GM19328 (cell line): ENCODE data around the gene CKB.

Experiments used
- ATAC-seq: cut with Tn5 transposase; IDR thresholded peaks from one replicate; pipeline ENCODE4 v1.9.1; 2021; ENCODE audit warnings: mild to moderate bottlenecking, moderate library complexity; ENCODE audit not compliant: unreplicated experiment

The CKB gene

DNA sequence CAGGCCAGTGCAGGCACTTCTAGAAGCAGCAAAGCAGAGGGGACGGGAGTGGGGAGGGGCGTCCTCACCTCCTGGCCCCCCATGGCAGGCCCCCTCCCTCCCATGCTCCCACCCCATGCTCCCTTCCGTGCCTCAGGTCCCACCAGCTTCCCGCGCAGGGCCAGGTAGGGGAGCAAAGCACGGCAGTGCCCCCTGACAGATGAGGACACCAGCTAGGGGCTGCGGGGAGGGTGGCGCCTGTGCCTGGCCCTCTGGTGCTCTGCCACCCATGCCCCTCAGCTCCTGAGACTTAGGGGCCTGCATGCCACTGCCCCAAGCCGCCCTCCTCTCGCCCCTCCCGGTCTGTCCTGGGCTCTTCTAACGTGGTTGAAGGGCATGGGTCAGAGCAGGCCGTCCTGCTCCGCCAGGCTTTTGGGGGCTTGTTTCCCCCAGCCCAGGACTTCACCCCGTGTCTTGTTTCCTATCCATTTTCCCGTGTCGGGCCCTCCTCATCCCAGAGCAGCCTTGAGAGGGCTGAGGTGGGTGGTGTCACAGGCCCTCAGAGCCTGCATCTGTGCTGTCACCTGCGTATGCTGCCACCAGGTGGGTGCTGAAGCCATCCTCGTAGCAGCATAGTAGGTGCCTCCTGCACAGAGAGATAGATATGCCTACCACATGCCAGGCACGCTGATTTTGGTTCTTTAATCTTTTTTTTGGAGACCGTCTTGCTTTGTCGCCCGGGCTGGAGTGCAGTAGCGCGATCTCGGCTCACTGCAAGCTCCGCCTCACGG is 16.6 kb upstream of the CKB start:
- no peak for ATAC-seq

DNA sequence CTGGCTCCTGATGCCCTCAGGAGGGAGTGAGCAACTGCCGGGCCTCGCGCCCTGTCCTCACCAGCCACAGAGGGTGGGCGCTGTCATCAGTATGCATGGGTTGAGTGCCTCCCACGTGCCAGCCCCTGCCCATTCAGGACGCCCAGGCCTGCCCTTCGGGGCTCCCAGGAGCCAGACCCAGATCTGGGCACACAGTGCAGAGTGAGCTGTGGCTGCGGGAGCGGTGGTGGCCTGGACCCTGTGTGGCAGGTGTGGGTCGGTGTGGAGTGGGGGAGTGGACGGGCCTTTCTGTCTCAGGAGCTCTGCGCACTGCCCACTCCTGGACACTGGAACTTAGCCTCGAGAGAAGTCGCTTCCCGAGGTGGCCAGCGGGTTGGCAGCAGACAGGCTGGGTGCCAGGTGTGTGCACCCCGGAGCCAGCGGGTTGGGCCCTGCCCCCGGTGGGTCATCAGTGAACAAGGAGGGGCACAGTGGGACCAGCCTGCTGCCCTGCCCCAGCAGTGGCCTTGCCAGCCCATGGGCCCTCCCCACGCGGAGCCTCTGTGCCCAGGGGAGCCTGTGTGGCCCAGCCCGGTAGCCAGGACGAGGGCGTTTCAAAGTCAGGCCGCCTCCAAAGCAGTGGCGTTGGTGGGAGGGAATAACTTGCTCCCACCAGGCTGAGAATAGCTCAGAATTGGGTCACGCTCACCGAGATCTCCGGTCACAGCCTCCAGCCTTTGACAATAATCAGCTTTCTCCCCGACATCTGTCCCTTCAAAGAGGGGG is 15.8 kb upstream of the CKB start:
- no peak for ATAC-seq

GRCh38 chr14:103537175-103537990 is 14.8 kb upstream of the CKB start:
- no peak for ATAC-seq

- ATAC-seq: no peak
Observed at GRCh38 chr14:103536693-103537092, 14.1 kb upstream of the CKB start.

DNA sequence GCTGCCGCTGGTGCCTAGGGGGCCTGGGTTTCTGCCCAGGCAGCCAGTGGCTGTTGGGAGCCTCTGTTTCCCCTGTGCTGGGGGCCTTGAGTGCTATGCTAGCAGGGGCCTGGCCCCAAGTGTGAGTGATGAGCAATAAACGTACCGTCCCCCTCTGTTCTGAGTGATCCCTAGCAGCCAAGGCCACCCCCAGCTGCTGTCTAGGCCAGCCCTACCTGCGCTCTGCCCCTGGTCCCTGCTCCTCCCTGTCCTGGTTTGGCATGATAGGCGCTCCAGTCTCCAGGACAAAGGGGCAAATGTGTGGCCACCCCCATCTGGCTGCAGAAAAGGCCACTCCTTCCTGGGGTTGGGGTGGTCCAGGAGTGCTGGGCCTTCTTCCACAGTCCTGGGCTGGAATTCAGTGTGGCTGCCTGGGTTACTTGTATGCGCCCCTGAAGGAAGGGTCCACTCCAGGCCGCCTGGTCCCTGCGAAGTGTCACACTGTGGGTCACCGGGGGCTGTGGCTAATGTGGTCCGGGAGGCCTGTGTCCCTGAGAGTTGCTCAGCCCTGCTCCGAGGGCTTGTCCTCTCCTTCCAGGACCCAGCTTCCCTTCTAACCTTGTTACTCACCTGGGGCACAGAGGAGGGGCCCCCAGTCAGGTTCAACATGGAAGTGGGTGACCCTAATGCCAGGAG is 13.4 kb upstream of the CKB start:
- no peak for ATAC-seq

DNA sequence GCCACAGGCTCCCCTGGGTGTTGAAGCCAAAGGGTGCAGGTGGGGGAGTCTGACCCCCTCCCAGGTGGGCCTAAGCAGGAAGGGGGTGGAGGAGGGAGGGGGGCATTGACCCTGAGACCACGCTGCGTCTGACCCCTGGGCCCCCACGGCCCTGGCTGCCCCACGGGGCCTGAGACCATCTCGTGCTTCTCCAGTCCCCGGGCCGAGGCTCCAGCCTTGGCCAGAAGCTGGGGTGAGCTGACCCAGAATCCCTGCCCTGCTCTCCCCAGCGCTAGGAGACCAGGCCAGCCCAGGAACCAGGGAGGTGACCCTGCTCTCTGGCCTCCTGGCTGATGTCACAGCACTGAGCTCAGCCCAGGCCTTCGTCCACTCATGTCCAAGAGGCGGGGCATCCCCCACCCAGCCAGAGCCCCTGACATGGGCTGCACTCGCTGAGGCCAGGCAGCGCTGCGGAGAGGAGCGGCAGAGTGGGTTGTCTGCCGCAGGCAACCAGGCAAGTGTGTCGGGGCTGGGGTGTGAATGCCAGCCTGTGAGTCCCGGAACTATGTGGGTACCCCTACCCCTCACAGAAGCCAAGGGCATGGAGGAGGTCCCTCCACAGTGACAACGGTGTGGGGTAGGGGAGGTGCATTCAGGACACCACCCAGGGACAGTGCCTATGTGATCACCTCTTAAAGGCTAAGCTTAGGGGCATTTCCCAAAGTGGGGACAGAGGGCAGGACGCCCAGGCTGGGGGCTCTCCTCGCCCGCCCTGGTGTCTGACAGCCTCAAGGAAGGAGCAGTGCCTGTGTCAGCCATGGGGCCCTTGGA is 12.7 kb upstream of the CKB start:
- no peak for ATAC-seq

DNA sequence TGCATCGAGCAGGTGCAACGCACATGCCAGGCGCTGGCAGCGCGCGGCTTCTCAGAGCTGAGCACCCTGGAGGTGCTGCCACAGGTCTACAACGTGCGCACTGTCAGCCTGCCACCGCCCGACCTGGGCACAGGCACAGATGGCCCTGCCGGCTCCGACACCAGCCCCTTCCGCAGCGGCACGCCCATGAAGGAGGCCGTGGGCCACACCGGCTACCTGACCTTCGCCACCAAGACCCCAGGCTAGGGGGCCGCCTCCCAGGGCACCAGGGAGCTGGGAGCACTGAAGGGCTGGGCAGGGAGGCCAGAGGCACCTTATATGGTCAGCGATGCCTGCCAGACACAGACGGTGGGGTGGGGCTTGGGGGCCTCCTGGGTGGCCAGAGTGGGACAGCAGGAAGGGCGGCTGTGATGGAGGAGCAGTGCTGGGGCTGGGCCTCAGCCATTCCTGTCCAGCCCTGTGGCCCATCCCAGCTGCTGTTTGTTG is 12.0 kb upstream of the CKB start:
- ATAC-seq: no peak

GRCh38 chr14:103533999-103534575 is 11.5 kb upstream of the CKB start:
- no peak for ATAC-seq

- ATAC-seq: no peak
Observed at GRCh38 chr14:103533137-103533998, 10.7 kb upstream of the CKB start.

DNA sequence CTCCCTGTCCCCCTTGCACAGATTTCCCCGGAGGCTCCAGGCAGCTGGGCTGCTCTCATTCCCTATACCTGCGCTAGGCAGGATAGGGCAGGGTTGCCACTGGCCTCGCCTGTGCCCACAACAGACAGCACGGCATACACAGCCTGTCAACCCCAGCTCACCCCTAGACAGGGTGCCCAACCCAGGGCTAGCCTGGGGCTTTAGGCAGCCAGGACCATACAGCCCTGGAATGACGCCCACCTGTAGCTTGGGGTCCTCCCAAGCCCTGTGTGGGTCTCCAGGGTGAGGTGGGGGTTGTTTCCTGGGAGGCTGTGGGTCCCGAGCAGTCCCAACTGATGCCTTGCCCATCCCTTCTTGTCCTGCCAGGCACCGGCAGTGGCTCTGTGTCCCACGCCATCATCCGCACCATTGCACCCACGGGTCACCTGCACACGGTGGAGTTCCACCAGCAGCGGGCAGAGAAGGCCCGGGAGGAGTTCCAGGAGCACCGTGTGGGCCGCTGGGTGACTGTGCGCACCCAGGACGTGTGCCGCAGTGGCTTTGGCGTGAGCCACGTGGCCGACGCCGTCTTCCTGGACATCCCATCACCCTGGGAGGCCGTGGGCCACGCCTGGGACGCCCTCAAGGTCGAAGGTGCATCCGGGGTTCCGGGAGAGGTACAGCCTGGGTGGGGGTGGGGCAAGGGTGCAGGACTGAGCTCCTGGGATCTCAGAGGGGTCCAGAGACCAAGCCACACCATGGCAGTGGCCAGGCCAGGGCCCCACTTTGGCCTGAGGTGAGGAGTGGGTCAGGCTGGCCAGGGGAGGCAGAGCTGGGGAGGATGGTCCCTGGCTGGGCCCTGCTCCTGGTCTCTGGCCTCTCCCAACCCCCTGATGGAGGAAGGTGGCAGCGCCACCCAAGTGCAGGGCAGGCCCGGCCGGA is 9.8 kb upstream of the CKB start:
- no peak for ATAC-seq

- no peak for ATAC-seq
Observed at GRCh38 chr14:103531421-103532215, 9.0 kb upstream of the CKB start.

GRCh38 chr14:103530831-103531230 is 8.2 kb upstream of the CKB start:
- no peak for ATAC-seq

GRCh38 chr14:103530390-103530789 is 7.8 kb upstream of the CKB start:
- ATAC-seq: no peak

- ATAC-seq: no peak
Observed at GRCh38 chr14:103529383-103530365, 7.0 kb upstream of the CKB start.

- no peak for ATAC-seq
Observed at GRCh38 chr14:103528587-103529382, 6.2 kb upstream of the CKB start, which contains the start of gene TRMT61A. TSS of gene TRMT61A (plus strand) at chr14:103529196. CDS start at chr14:103529979, 783 bp downstream.
